Liver (tissue), 3 donors: ENCODE data around the gene KCNJ10.

Experiments
- CTCF ChIP-seq: fragments of 150-350 bp; IDR thresholded peaks from 2 replicates; pipeline ENCODE4 v1.5.1; 2017; ENCODE audit warnings: improper control_type of control experiment, low read depth, low read length; ENCODE audit not compliant: missing input control
- TAF1 ChIP-seq: conservative IDR thresholded peaks from 2 replicates; pipeline ENCODE4 v1.6.1; 2016; ENCODE audit warnings: antibody characterized with exemption, mild to moderate bottlenecking
- donor health status: healthy.
- donor health status: healthy.

- TF ChIP-seq CTCF (no peak), TAF1 (no peak)
Measured at GRCh38 chr1:160064746-160065145, 5.2 kb downstream of the KCNJ10 start.
